Body of pancreas (tissue), 4 donors: ENCODE measurements around the gene TIGD2.

Experiments used
- CTCF ChIP-seq, 7 experiments: fragments of 450-650 bp in 4 of 7; fragments of 200-600 bp in 3 of 7; sonication (generic) in 3 of 7; IDR thresholded peaks; one replicate each; pipeline ENCODE4 v1.5.1; 2016 to 2019; ENCODE audit warnings: antibody characterized with exemption in 7 of 7
- POLR2A ChIP-seq, 3 donors: fragments of 450-650 bp; IDR thresholded peaks; one replicate each; pipeline ENCODE4 v1.6.1; 2016; ENCODE audit warnings: antibody characterized with exemption in 3 of 3, mild to moderate bottlenecking in 2 of 3

DNA sequence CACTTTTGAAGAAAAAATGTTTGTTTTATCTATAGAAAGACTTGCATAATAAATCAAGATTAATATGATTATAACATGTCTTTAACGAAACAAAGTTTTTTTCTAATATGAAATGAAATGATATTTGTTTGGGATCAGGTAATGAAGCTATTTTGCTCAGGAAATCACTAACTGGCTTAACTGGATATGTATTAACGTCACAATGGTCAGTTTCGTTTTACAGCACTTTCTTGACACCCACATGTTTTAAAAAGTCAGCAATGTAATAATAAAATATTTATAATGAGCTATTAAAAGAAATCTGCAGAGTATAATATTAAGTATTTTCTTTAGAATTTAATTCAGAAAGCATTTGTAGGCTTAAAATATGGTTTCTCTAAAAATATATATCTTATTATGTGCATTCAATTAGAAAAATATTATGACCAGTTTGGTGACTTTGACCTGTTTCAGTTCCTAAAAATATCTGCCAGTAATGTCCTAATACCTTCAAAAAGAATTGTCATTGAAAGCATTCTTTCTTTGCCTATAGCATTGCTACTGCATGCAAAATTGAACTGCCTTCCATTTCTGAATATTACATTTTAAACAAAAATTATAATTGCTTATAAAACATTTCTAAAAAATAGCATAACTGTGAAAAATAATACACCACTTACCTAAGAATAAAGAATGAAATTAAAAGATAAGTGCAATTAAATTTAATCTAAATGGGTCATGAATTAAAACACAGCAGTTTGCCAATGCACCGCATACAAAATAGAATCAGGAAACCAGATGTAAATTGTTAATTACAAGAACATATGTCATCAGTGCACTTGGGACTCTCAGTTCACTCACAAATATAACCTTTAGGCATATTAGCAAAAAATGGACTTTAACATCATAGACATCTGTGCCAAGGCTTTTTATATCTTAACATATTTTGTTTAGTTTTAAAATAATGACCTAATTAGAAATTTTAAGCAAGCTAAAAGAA is 31.6 kb downstream of the TIGD2 start:
- TF ChIP-seq CTCF (IDR thresholded peaks at IDR 0.05) (no peak), POLR2A (IDR thresholded peaks at IDR 0.05) (no peak)
